Osteoblast (primary cell): Measurements from ENCODE around the gene FAP. TPM values are rescaled to one million over a fixed set of nuclear protein-coding genes. Genes with fewer than 3 reads are reported as not detected.
A peak's percentile ranks its signal among the peaks of the same experiment; 100 is the strongest.

ENCODE experiments used
- DNase-seq: peaks from one replicate; pipeline ENCODE4 v3.0.0; 2011; ENCODE audit warnings: low spot score, mixed read lengths; ENCODE audit not compliant: insufficient read length; ENCODE audit errors: missing footprints
- H2AFZ ChIP-seq: 2 replicates; pipeline ENCODE4 v1.6.0; 2011; ENCODE audit warnings: mild to moderate bottlenecking, low read length
- H3K27ac ChIP-seq: 2 replicates; pipeline ENCODE4 v1.5.1; 2011; ENCODE audit warnings: mild to moderate bottlenecking, low read depth, low read length, moderate library complexity
- H3K27me3 ChIP-seq: 2 replicates; pipeline ENCODE4 v1.6.0; 2012; ENCODE audit warnings: mild to moderate bottlenecking, control low read depth, inconsistent platforms, low read length, moderate library complexity; ENCODE audit not compliant: insufficient read depth
- H3K36me3 ChIP-seq: 2 replicates; pipeline ENCODE4 v1.5.1; 2011; ENCODE audit warnings: mild to moderate bottlenecking, low read length, control low read depth, moderate library complexity; ENCODE audit not compliant: insufficient read depth
- H3K4me1 ChIP-seq: 2 replicates; pipeline ENCODE4 v1.5.1; 2011; ENCODE audit warnings: mild to moderate bottlenecking, low read length, control low read depth, moderate library complexity; ENCODE audit not compliant: insufficient read depth
- H3K4me2 ChIP-seq: 2 replicates; pipeline ENCODE4 v1.6.0; 2011; ENCODE audit warnings: mild to moderate bottlenecking, low read length; ENCODE audit not compliant: insufficient read depth
- H3K4me3 ChIP-seq: fragments of 200-600 bp; sonication (generic); 3 replicates; pipeline ENCODE4 v1.5.1; 2012; ENCODE audit warnings: mild to moderate bottlenecking, low read length, inconsistent platforms; ENCODE audit not compliant: insufficient read depth
- H3K79me2 ChIP-seq: 2 replicates; pipeline ENCODE4 v1.6.0; 2012; ENCODE audit warnings: mild to moderate bottlenecking, low read length, control low read depth, inconsistent platforms; ENCODE audit not compliant: insufficient read depth
- H3K9me3 ChIP-seq: 2 replicates; pipeline ENCODE4 v1.5.1; 2011; ENCODE audit warnings: low read depth, low read length, control low read depth
- H4K20me1 ChIP-seq: 2 replicates; pipeline ENCODE4 v1.6.0; 2012; ENCODE audit warnings: mild to moderate bottlenecking, low read length, control low read depth; ENCODE audit not compliant: insufficient read depth
- CTCF ChIP-seq: IDR thresholded peaks from 2 replicates; pipeline ENCODE4 v1.5.1; 2011; ENCODE audit warnings: mild to moderate bottlenecking, low read depth, low read length, moderate library complexity; ENCODE audit errors: extremely low read depth
- total RNA-seq: library from RNA; depleted of rRNA; stranded (reverse); fragments of >200 nt; gene quantifications from 2 replicates; pipeline ENCODE4 v1.2.3, GENCODE V29; 2012

The FAP gene
- total RNA-seq, 1 donor: 464 TPM

- no peak for DNase-seq
- Histone ChIP-seq H3K4me3 (peak overlapping the region; percentile 43), H4K20me1 (no peaks in the 10 kb centered on the region), H3K79me2 (peaks cover 93% of the 10 kb centered on the region), H3K27me3 (no peaks in the 10 kb centered on the region), H3K4me2 (peak overlapping the region; percentile 37), H3K9me3 (no peaks in the 10 kb centered on the region), H3K4me1 (peaks cover 28% of the 10 kb centered on the region), H2AFZ (no peak overlapping the region), H3K27ac (peak overlapping the region; percentile 91), H3K36me3 (peaks cover 61% of the 10 kb centered on the region)
- TF ChIP-seq CTCF: no peak
These were observed 10.0 kb downstream of the FAP start for GRCh38 chr2:162233197-162233596.

- peak overlapping the region; percentile 37 for H3K4me2 ChIP-seq
- peaks cover 94% of the 10 kb centered on the region for H3K79me2 ChIP-seq
- H2AFZ ChIP-seq: no peak overlapping the region
- H3K4me3 ChIP-seq: peak overlapping the region; percentile 43
- peak overlapping the region; percentile 91 for H3K27ac ChIP-seq
- DNase-seq: no peak
- no peaks in the 10 kb centered on the region for H3K9me3 ChIP-seq
- no peaks in the 10 kb centered on the region for H4K20me1 ChIP-seq
- no peak for TF ChIP-seq CTCF
- H3K36me3 ChIP-seq: peaks cover 59% of the 10 kb centered on the region
- peaks cover 28% of the 10 kb centered on the region for H3K4me1 ChIP-seq
- H3K27me3 ChIP-seq: no peaks in the 10 kb centered on the region
These were observed 10.6 kb downstream of the FAP start for GRCh38 chr2:162232671-162233070.

- Histone ChIP-seq H3K27me3 (no peaks in the 10 kb centered on the region), H3K9me3 (no peaks in the 10 kb centered on the region), H4K20me1 (no peaks in the 10 kb centered on the region), H3K4me3 (no peak overlapping the region), H3K79me2 (peaks cover 94% of the 10 kb centered on the region), H3K36me3 (peaks cover 56% of the 10 kb centered on the region), H2AFZ (no peak overlapping the region), H3K4me2 (peak overlapping the region; percentile 37), H3K27ac (peak overlapping the region; percentile 91), H3K4me1 (peaks cover 31% of the 10 kb centered on the region)
- DNase-seq: no peak
- no peak for TF ChIP-seq CTCF
These were observed 11.2 kb downstream of the FAP start for GRCh38 chr2:162232027-162232426.

GRCh38 chr2:162230761-162231160, 12.5 kb downstream of the FAP start:
- Histone ChIP-seq H4K20me1 (no peaks in the 10 kb centered on the region), H3K4me3 (no peak overlapping the region), H3K27ac (no peak overlapping the region), H3K4me1 (peaks cover 31% of the 10 kb centered on the region), H3K79me2 (peaks cover 96% of the 10 kb centered on the region), H3K36me3 (peaks cover 45% of the 10 kb centered on the region), H3K4me2 (no peak overlapping the region), H3K27me3 (no peaks in the 10 kb centered on the region), H3K9me3 (no peaks in the 10 kb centered on the region), H2AFZ (no peak overlapping the region)
- no peak for DNase-seq
- TF ChIP-seq CTCF: no peak
